ENCODE measurements around the gene JAKMIP1.

GRCh38 chr4:6142935-6143602 lies 57.3 kb downstream of the JAKMIP1 start:
- TF ChIP-seq TARDBP (IDR thresholded peaks at IDR 0.05) = no peak
- no peak for TF ChIP-seq NFRKB (IDR thresholded peaks at IDR 0.05)
- TF ChIP-seq CTBP1 (IDR thresholded peaks at IDR 0.05; ENCODE audit: borderline replicate concordance) = no peak
- no peak for TF ChIP-seq BHLHE40 (IDR thresholded peaks at IDR 0.05; ENCODE audit: borderline replicate concordance)
- TF ChIP-seq PKNOX1 (IDR thresholded peaks at IDR 0.05) = no peak
- no peak for TF ChIP-seq LEF1 (IDR thresholded peaks at IDR 0.05; ENCODE audit: borderline replicate concordance)
- TF ChIP-seq SP1 (IDR thresholded peaks at IDR 0.05) = no peak
- TF ChIP-seq HDGF (IDR thresholded peaks at IDR 0.05; ENCODE audit: borderline replicate concordance) = no peak
- TF ChIP-seq L3MBTL2 (conservative IDR thresholded peaks at IDR 0.05) = no peak
- TF ChIP-seq FOXA1 (IDR thresholded peaks at IDR 0.05) = no peak
- TF ChIP-seq FOXM1 (IDR thresholded peaks at IDR 0.05; ENCODE audit: borderline replicate concordance) = no peak
- TF ChIP-seq SUZ12 (IDR thresholded peaks at IDR 0.05) = no peak
- TF ChIP-seq ARNT (IDR thresholded peaks at IDR 0.05) = no peak
